GM21737 (cell line): ENCODE data around the gene MTA3.
A peak's percentile ranks its signal among the peaks of the same experiment; 100 is the strongest.
"Not testable (repeated sequence)": the region's sequence is repeated elsewhere in the genome, so short reads cannot be mapped to it uniquely, and the experiment has no call there.

Source experiments
- ATAC-seq: cut with Tn5 transposase; IDR thresholded peaks from one replicate; pipeline ENCODE4 v1.9.1; 2021; ENCODE audit warnings: mild to moderate bottlenecking, moderate library complexity; ENCODE audit not compliant: unreplicated experiment

Gene MTA3

DNA sequence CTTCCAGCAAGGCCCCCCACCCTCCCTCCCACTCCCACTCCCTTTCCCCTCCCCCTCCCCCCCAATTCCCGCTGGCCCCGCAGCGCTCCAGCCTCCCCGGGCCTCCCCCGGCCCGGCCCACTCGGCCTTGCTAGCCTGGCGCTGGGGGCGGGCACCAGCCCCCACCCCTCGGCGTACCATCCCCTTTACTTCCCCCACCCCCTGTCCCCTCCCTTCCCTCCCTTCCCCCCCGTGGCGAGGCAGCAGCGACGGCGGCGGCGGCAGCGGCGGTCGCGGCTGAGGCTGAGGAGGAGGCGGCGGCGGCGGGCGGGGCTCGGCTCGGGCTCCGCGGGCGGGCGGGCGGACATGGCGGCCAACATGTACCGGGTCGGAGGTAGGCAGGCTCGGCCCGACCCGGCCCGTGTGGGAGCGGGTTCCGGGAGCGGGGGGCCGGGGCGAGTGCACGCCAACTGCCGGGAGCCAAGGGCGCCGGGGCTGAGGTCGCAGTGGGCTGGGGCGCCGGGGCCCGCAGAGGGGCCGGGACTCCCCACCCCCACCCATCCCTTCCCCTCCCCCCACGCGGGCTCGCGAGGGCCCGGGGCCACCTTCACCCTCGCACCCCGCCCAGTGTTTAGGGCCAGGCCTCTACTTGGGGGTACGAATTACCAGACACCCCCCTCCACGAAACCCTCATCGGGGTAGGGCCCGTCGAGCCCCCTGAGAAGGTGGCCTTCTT, at the start of gene MTA3:
Gene MTA3 (plus strand): TSS at position 232 of the 715 bp plus-strand sequence. CDS start 114 bp downstream, at position 346.
- ATAC-seq, result peak; percentile 15

DNA sequence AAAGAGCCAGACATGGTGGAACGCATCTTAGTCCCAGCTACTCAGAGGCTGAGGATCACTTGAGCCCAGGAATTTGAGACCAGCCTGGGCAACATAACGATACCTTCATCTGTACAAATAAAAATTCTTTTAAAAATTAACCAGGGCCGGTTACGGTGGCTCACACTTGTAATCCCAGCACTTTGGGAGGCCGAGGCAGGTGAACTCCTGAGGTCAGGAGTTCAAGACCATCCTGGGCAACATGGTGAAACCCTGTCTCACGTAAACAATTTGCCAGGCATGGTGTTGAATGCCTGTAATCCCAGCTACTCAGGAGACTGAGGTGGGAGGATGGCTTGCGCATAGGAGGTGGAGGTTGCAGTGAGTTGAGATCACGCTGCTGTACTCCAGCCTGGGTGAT, 48.8 kb upstream of the MTA3 start:
- ATAC-seq, result no peak

DNA sequence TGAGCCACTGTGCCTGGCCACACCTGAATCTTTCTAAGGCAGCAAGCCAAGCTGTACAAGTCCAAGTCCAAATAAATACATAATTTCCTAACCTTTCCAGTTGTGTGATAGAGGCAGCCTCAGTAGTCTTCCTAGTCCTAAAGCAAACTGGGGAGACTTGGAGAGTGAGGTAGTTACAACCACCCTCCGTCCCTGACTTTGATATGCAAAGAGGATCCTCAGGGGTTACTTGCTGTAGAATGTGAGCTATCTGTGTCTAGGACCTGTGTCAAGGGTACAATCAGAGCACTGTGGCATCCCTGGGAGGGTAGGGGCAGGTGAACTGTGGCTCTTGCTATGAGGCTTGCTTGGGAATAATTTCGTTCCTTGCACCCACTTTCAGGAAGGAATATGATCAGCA, 46.4 kb upstream of the MTA3 start:
- ATAC-seq, result no peak

DNA sequence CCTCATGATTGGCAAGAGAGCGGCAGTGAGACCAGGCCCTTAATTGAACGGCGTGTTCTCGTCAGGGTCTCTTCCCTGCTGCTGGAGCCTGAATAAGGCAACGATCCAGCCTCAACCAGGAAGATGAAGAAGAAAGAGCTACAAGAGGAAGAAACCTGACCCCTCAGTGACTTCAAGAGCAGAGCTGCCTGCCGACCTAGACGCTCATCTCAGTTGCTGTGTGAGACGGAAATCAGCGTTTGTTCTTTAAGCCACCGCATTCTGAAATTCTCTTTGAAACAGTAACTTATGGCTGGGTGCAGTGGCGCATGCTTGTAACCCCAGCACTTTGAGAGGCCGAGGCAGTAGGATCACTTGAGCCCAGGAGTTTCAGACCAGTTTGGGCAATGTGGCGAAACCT, 45.1 kb upstream of the MTA3 start:
- ATAC-seq, result no peak

DNA sequence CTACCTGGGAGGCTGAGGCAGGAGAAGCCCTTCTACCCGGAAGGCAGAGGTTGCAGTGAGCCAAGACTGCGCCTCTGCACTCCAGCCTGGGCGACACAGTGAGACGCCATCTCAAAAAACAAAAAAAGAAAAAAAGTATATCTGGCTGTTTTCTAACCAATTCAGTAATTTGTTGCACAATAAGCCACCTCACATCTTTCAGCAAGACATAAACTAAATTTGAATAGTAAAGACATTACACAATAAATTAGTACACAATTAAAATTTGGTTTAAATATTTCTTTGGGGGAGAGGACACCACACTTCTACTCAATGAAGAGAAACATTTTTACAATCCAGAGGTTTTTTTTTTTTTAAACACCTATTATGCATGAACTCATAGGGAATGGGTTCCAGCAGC, 36.0 kb upstream of the MTA3 start:
- ATAC-seq, result no peak

DNA sequence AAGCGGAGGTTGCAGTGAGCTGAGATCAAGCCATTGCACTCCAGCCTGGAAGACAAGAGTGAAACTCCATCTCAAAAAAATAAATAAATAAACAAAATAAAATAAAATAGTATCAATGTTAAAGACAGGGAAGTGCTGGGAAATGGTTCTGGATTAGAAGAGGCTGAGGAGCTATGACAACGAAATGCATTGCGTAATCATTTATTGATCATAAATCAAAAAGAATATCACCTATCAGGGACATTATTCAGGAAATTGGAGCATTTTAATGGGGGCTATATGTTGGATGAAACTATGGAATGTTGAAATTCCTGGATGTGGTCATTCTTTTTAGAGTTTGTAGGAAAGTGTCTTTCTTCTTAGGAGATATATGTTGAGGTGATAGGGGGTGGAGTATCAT, 30.9 kb upstream of the MTA3 start:
- ATAC-seq, result no peak

DNA sequence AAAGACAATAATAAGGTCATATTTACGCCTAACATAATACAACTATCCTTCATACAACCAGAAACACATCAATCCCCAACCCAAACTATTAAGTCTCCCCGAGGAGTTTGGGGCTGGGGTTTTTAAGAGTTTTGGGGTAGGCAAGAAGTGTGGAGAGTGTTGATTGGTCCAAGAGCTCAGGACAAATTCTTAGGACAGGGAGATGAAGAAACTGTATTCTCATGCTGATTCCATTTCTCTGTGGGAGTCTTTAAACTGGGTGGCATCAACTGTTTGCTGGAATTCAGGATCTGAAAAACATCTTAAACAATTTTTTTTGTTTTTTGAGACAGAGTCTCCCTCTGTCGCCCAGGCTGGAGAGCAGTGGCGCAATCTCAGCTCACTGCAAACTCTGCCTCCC, 25.6 kb upstream of the MTA3 start:
- no peak for ATAC-seq

DNA sequence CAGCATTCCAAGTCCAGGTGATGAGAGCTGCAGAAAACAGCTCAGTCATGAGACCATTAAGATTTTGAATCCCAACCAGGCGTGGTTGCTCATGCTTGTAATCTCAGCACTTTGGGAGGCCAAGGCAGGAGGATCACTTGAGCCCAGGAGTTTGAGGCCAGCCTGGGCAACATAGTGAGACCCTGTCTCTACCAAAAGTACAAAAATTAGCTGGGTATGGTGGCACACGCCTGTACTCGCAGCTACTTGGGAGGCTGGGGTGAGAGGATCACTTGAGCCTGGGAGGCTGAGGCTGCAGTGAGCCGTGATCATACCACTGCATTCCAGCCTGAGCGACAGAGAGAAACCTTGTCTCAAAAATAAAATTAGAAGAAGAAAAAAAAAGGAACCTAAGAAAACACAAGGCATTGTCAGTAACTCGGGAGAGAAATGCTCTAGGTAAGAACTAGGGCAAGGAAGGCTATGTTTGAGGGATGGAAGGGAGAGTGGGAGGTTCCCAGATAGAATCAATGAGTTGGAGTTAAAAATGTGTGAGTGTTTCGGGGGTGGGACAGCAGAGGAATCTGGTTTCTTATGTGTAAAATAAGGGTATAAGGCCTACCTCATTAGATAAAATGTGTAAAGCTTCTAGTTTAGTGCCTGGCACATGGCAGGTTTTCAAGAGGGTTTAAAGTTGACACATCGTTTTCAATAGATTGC, 23.3 kb upstream of the MTA3 start:
- ATAC-seq, result no peak

DNA sequence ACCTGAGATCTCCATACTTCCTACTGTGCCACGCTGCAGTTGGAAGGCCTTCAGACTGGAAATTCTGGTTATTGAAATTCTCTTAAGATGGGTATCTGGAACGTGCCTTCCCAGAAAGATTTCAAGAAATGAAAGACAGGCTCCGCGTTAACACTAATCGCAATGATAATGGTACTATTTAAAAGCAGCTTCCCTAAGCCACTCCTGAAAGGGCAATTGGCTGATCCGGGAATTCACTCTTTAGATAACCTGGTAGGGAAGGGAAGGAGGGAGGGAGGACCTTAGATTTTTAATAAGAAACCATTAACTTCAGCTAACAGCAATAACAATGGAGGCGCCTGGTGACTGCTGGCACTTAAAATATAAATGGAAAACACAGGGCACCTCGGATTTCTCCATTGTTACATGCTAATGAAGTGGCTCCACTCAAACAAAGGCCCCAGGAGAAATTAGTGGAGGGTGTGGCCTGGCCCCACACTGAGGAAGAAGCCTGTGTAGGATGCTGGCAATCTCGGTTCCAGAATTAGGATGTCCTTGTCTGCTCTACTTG, 22.5 kb upstream of the MTA3 start:
- no peak for ATAC-seq

DNA sequence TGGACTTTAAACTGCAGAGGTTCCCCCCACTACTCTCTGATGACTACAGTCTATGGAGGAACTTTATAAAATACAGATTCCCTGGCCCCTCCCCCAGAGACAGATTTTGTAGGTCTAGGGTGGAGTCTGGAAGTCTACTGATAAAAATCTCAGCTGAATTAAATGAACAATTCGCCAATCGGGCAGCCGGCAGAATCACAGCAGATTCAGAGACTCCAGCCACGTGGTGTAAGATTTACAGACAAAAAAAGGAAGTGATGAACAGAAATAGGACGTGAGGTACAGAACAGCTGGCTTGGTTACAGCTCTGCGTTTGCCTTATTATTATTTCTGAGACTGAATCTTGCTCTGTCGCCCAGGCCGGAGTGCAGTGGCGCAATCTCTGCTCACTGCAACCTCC, 21.4 kb upstream of the MTA3 start:
- no peak for ATAC-seq

DNA sequence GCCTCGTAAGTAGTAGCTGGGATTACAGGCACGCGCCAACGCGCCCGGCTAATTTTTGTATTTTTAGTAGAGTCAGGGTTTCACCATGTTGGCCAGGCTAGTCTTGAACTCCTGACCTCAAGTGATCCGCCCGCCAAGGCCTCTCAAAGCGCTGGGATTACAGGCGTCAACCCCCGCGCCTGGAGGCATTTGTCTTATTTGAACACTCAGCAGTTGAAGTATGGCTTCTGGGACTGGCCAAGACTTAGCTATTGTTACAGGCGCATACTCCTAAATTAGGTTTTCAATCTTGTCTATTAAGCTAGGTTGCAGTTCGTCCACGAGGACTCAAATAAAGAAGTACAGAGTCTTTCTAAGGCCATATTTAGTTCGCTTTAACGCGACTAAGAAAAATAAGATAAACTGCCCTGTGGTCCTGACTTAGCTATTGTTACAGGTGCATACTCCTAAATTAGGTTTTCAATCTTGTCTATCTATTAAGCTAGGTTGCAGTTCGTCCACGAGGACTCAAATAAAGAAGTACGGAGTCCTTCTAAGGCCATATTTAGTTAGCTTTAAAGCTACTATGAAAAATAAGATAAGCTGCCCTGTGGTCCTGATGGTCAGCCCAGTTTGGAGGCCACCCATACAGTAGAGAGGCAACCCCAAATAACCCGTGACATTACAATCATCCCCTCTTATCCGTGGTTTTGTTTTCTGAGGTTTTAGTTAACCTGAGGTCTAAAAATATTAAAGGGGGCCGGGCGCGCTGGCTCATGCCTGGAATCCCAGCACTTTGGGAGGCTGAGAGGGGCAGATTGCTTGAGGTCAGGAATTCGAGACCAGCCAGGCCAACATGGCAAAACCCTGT, 20.8 kb upstream of the MTA3 start:
- ATAC-seq, result no peak

DNA sequence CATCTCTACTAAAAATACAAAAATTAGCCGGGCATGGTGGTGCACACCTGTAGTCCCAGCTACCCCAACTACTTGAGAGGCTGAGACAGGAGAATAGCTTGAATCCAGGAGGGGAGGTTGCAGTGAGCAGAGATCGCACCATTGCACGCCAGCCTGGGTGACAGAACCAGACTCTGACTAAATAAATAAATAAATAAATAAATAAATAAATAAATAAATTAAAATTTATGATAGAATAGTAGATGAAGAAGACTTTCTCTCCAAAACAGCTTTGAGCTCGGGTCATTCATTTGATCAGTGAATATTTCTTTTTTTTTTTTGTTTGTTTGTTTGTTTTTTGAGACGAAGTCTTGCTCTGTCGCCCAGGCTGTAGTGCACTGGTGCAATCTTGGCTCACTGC, 17.6 kb upstream of the MTA3 start:
- no peak for ATAC-seq

DNA sequence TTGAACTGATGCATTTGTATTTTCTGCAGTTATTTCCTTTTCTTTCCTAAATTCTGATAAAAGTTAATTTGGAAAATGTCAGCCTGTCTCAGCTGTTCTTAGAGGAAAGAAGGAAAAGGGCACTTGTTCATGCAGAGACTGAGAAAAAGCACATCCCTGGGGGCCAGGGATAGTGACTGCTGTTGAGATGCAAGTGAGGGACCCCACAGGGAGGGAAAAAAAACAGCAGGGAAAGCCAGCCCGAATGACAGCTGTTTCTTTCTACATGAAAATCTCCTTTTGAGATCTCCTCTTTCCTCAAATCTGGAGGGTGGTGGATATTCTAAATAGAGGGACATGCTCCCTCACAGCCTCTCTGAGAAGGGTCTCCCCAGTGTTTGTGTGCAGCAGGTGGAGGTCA, 14.0 kb upstream of the MTA3 start:
- ATAC-seq, result no peak

DNA sequence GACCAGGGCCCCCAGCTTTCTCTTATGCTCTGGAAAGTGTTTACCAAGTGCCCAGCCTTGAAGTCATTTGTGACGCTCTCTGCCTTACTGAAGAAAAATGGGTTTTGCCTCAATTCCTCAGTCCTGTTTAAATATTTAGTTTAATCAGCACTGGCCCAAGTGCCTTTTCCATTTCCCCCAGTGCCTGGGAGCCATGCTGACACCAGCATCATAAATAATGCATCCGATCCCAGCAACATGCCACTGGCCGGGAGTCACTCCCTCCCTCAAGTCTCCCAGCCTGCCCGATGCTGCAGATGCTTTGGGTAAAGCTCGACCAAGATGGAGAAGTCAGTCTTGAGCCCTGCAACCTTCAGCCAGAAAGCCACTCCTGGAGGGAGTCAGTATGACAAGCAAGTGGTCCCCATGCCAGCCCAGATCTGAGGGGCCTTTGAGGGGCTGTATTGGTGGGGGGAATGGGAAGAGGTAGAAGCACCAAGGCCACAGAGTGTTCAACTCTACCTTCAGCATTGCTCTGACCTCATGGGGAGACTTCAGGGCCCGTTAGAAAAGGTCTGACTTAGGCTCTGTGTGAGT, 12.0 kb upstream of the MTA3 start:
- no peak for ATAC-seq

DNA sequence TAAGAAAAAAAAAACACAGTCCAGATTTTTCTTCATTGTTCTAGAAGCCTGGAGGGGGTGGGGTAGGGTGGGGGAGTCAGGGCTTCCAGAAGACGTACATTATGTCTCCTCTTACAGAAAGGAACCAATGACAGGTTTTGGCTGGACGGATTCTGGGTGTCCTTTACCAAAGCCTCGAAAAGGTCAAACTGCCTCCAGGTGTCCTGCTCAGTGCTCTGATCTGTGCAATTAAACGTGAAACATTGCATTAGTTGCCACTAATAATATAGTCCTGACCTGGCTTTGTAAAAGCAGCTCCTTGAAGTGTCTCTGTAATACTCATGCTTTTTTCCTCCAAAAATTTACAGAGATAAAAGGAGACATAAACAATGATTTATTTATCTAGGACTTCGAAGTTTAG, 11.1 kb upstream of the MTA3 start:
- no peak for ATAC-seq

DNA sequence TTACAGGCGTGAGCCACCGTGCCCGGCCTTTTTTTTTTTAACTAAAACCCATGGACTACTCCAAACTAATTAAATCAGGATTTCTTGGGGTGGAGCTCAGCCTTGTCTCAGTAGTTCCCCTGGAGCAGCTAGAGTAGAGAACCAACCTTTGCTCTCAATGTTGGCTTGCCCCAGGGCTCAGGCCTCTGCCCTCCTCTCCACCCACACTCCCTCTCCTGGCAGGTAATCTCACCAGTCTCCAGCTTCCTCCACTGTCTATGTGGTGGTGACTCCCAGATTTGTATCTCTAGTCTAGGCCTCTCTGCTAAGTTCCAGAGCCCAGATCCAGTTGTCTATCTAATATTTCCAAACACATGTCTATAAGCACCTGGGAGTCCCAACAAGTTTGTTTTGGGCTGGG, 9.6 kb upstream of the MTA3 start:
- no peak for ATAC-seq

DNA sequence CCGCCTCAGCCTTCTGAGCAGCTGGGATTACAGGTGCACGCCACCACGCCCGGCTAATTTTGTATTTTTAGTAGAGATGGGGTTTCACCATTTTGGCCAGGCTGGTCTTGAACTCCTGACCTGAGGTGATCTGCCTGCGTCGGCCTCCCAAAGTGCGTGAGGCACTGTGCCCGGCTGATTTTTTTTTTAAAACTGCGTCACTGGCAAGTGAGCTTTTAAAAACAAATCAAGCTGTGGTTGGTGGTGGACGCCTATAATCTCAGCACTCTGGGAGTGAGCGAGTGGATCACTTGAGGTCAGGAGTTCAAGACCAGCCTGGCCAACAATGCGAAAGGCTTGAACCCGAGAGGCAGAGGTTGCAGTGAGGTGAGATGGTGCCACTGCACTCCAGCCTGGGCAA, 8.3 kb upstream of the MTA3 start:
- not testable (repeated sequence) for ATAC-seq

DNA sequence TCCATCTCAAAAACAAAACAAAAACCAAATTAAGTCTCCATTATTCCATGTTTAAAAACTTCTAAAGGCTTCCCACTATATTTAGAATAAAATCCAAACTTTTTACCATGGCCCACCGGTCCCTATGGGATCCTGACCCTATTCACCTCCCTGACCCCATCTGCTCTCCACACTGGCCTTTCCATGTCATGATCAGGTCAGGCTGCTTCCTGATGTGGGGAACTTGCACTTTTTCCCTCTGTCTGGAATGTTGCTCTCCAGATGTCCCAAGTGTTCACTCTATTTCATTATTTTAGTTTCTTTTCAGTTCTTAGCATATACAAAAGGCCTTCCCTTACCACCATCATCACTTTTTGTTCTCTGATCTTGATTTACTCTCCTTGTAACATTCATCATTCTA, 7.5 kb upstream of the MTA3 start:
- ATAC-seq, result no peak

DNA sequence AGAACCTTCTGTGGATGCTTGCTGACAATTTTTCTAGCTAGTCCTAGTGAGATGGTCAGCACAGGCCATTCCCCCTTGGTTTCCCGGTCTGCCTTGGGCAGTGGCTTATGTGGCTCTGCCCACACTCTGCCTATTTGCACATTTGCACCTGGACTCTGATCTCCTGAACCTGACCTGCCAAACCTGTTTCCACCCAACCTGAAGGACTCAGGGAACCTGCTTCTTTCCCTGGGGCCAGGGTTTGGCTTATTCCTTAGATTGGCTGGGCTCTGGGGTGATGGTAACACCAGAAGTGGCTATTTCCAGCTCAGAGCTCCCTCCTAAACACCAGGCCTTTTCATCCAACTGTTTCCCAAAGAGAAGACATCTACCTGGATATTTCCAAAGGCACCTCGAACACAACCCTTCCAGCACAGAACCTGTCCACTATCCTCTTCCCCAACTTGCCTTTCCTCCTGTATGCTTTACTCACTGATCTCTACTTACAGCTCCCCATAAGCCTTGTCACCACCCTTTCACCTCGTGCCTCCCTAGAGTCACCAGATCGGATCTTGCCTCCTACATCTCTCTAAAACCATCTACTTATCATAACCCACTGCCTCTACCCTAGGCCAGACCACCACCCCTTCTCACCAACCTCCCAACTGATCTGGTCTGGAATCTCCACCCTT, 5.8 kb upstream of the MTA3 start:
- ATAC-seq, result no peak

DNA sequence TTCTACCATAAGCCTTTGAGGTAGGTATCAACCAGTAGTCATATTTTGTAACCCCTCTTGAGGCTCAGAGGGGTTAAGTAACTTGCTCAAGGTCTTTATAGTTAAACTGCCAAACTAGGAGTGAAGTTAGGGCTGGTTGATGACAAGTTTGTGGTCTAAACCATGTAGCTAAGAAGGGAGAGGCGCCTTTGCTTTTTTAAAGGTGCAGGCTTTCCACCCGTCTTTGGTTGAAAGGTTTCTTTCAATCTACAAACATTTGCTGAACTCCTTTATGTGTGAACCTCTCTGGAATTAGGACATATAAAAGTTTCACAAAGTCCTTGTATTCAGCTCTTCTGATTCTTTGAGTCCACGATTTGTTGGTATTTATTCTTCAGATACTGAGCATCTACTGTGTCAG, 2.4 kb upstream of the MTA3 start:
- no peak for ATAC-seq
